Limb (tissue), 2 donors: Measurements from ENCODE around the gene ALOX5.
A peak's percentile ranks its signal among the peaks of the same experiment; 100 is the strongest.
"Not testable (repeated sequence)": the region's sequence is repeated elsewhere in the genome, so short reads cannot be mapped to it uniquely, and the experiment has no call there.

Source experiments
- DNase-seq, 2 donors: peaks; one replicate each; pipeline ENCODE4 v3.0.0-alpha.2; 2016; ENCODE audit errors: extremely low spot score in 2 of 2

ALOX5 gene

DNA sequence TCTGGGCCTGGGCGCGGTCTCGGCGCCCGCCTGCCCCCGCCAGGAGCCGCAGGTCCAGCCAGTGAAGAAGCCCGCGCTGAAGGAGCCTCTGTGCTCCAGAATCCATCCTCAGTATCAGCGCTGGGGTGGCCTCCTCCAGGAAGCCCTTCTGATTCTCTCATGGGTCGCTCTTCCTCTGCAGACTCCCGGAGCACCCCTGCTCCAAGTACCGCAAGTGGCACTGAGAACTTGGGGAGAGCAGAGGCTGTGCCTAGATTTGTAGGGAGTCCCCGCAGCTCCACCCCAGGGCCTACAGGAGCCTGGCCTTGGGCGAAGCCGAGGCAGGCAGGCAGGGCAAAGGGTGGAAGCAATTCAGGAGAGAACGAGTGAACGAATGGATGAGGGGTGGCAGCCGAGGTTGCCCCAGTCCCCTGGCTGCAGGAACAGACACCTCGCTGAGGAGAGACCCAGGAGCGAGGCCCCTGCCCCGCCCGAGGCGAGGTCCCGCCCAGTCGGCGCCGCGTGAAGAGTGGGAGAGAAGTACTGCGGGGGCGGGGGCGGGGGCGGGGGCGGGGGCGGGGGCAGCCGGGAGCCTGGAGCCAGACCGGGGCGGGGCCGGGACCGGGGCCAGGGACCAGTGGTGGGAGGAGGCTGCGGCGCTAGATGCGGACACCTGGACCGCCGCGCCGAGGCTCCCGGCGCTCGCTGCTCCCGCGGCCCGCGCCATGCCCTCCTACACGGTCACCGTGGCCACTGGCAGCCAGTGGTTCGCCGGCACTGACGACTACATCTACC is at the start of gene ALOX5:
Gene ALOX5, plus strand, starts transcription at position 641 of the 774 bp plus-strand sequence. Its CDS starts 64 bp downstream, at position 705.
- peak; percentile 14 to 75 for DNase-seq

DNA sequence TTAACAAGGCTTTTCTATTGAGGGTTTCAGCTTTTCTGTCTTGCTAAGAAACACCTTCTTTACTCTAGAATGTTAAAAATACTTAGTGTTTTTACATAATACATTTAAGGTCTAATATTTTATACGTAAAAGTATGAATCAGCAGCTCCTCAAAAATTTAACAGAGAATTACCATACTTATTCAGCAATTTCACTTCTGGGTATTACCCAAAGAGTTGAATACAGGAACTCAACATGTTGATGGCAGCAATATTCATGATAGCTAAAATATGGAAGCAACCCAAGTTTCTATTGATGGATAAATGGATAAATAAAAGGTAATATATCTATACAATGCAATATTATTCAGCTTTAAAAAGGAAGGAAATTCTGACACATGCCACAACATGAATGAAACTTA is 48.9 kb upstream of the ALOX5 start:
- no peak for DNase-seq

DNA sequence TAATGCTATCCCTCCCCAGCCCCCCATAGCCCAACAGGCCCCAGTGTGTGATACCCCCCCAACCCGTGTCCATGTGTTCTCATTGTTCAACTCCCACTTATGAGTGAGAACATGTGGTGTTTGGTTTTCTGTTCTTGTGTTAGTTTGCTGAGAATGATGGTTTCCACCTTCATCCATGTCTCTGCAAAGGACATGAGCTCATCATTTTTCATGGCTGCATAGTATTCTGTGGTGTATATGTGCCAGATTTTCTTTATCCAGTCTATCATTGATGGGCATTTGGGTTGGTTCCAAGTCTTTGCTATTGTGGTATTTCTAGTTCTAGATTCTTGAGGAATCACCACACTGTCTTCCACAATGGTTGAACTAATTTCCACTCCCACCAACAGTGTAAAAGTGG is 47.2 kb upstream of the ALOX5 start:
- DNase-seq: not testable (repeated sequence)

DNA sequence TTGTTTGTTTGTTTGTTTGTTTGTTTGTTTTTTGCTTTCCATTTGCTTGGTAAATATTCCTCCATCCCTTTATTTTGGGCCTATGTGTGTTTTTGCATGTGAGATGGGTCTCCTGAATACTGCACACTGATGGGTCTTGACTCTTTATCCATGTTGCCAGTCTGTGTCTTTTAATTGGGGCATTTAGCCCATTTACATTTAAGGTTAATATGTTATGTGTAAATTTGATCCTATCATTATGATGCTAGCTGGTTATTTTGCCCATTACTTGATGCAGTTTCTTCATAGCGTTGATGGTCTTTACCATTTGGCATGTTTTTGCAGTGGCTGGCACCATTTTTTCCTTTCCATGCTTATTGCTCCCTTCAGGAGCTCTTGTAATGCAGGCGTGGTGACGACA is 42.2 kb upstream of the ALOX5 start:
- DNase-seq: not testable (repeated sequence)

DNA sequence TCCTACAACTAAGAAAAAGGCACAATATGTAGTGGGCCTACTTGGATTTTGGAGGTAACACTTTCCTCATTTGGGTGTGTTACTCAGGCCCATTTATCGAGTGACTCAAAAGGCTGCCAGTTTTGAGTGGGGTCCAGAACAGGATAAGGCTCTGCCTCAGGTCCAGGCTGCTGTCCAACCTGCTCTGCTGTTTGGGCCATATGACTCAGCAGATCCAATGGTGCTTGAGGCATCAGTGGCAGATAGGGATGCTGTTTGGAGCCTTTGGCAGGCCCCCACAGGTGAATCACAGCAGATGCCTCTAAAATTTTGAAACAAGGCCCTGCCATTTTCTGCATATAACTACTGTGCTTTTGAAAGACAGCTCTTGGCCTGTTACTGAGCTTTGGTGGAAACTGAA is 34.1 kb upstream of the ALOX5 start:
- no peak for DNase-seq

DNA sequence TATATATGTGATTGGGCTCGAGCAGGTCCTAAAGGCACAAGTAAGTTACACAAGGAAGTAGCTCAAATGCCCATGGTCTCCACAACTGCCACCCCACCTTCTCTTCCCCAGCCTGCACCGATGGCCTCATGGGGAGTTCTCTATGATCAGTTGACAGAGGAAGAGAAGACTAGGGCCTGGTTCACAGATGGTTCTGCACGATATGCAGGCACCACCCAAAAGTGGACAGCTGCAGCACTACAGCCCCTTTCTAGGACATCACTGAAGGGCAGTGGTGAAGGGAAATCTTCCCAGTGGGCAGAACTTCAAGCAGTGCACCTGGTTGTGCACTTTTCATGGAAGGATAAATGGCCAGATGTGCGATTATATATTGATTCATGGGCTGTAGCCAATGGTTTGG is 33.6 kb upstream of the ALOX5 start:
- not testable (repeated sequence) for DNase-seq

DNA sequence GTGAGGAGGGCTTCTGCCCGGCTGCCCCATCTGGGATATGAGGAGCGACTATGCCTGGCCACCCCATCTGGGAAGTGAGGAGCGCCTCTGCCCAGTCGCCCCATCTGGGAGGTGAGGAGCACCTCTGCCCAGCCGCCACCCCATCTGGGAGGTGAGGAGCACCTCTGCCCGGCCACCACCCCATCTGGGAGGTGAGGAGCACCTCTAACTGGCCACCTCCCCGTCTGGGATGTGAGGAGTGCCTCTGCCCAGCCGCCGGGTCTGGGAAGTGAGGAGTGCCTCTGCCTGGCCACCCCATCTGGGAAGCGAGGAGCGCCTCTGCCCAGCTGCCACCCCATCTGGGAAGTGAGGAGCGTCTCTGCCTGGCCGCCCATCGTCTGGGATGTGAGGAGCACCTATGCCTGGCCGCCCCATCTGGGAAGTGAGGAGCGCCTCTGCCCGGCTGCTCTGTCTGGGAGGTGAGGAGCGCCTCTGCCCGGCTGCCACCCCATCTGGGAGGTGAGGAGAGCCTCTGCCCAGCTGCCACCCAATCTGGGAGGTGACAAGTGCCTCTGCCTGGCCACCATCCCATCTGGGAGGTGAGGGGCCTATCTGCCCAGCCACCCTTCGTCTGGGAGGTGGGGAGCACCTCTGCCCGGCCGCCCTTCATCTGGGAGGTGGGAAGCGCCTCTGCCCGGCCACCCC is 27.2 kb upstream of the ALOX5 start:
- DNase-seq: not testable (repeated sequence)

DNA sequence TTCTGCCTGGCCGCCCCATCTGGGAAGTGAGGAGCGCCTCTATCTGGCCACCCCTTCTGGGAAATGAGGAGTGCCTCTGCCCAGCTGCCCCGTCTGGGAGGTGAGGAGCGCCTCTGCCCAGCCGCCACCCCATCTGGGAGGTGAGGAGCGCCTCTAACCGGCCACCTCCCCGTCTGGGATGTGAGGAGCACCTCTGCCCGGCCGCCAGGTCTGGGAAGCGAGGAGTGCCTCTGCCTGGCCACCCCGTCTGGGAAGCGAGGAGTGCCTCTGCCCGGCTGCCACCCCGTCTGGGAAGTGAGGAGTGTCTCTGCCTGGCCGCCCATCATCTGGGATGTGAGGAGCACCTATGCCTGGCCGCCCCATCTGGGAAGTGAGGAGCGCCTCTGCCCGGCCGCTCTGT is 26.6 kb upstream of the ALOX5 start:
- not testable (repeated sequence) for DNase-seq

DNA sequence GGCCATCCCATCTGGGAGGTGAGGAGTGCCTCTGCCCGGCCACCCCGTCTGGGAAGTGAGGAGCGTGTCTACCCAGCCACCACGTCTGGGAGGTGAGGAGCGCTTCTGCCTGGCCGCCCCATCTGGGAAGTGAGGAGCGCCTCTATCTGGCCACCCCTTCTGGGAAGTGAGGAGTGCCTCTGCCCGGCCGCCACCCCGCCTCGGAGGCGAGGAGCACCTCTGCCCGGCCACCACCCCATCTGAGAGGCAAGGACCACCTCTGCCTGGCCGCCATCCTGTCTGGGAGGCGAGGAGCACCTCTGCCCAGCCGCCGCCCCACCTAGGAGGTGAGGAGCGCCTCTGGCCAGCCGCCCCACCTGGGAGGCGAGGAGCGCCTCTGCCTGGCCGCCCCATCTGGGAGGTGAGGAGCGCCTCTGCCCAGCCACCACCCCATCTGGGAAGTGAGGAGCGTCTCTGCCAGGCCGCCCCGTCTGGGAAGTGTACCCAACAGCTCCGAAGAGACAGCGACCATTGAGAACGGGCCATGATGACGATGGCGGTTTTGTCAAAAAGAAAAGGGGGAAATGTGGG is 25.7 kb upstream of the ALOX5 start:
- not testable (repeated sequence) for DNase-seq

DNA sequence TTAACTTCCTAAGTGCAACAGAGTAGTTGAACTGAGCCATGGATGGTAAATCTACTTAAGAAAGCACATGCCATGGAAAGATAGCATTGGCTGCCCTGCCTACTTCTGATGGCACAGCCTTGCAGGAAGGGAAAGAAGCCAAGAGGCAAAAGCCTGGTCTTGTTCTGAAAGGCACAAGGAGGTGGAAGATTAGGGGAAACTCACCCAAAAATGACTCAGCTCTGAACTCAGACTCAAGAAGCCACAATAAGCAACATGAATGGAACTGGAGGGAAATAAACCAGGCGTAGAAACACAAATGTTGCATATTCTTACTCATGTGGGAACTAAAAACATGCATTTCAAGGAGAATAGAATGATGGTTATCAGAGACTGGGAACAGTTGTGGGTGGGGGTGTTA is 20.8 kb upstream of the ALOX5 start:
- no peak for DNase-seq

DNA sequence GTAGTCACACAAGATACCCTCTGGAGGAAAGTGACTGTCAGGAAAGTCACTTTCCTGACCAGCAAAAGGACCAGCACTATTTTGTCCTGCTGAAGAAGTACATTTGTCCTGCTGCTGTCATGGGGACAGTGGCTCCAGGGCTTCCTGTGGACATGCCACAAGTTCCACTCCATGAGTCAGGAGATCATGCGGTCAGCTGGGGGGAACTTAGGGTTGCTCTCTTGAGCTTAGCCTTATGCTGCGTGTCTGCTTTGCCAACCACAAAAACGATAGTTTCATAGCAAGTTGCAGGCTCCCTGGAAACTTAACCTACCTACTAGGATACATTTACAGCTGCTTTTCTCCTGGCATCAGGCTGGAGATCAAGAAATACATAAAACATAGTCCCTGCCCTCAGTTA is 19.8 kb upstream of the ALOX5 start:
- no peak for DNase-seq

DNA sequence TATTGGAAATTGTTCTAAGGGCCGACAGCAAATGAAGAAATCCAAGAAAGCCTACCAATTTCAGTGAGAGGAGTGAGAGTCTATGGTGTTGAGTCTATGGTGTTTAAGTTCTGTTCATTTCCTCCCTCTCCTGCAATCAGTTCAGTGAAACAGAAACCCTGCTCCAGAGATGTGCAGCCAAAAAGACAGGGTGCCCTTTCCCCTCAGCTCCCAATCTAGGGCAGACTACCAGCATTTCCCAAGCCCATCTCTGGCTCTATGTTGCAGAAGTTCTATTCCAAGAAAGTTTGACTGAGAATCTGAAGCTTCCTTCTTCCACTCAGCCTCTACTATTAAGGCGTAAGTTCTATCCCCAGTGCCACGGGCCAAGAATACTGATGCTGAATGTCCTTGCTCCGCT is 18.5 kb upstream of the ALOX5 start:
- no peak for DNase-seq

DNA sequence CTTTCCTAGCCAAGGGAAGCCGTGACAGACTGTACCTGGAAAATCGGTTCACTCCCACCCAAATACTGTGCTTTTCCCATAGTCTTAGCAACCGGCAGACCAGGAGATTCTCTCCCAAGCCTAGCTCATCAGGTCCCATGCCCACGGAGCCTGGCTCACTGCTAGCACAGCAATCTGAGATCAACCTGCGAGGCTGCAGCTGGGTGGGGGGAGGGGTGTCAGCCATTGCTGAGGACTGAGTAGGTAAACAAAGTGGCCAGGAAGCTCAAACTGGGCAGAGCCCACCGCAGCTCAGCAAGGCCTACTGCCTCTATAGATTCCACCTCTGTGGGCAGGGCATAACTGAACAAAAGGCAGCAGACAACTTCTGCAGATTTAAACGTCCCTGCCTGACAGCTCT is 15.1 kb upstream of the ALOX5 start:
- not testable (repeated sequence) for DNase-seq

DNA sequence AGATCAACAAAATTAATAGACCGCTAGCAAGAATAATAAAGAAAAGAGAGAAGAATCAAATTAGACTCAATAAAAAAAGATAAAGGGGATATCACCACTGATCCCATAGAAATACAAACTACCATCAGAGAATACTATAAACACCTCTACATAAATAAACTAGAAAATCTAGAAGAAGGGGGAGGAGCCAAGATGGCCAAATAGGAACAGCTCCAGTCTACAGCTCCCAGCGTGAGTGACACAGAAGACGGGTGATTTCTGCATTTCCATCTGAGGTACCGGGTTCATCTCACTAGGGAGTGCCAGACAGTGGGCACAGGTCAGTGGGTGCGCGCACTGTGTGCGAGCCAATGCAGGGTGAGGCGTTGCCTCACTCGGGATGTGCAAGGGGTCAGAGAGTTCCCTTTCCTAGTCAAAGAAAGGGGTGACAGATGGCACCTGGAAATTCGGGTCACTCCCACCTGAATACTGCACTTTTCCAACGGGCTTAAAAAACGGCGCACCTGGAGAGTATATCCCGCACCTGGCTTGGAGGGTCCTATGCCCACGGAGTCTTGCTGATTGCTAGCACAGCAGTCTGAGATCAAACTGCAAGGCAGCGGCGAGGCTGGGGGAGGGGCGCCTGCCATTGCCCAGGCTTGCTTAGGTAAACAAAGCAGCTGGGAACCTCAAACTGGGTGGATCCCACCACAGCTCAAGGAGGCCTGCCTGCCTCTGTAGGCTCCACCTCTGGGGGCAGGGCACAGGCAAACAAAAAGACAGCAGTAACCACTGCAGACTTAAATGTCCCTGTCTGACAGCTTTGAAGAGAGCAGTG is 11.8 kb upstream of the ALOX5 start:
- not testable (repeated sequence) for DNase-seq

DNA sequence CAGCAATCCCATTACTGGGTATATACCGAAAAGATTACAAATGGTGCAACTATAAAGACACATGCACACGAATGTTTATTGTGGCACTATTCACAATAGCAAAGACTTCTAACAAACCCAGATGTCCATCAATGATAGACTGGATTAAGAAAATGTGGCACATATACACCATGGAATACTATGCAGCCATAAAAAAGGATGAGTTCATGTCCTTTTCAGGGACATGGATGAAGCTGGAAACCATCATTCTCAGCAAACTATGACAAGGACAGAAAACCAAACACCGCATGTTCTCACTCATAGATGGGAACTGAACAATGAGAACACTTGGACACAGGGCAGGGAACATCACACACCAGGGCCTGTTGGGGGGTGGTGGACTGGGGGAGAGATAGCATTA is 6.4 kb upstream of the ALOX5 start:
- not testable (repeated sequence) for DNase-seq

DNA sequence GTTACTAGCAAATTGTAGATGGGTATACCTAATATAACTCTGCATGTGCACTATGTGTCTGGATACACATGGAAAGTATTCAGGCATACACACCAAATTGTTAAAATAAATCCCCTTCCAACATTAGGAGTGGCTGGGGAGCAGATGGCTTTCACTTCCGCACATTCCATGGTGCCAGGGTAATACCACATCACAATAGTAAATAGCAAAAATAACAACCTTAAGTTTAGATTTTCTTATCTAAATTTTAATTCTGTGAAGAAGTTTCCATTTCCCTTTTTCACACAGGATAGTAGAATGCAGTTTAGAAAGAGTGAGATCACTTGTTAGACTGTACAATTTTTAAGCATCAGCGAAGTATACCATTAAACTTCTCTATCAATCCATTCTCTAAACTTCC is 5.8 kb upstream of the ALOX5 start:
- no peak for DNase-seq

DNA sequence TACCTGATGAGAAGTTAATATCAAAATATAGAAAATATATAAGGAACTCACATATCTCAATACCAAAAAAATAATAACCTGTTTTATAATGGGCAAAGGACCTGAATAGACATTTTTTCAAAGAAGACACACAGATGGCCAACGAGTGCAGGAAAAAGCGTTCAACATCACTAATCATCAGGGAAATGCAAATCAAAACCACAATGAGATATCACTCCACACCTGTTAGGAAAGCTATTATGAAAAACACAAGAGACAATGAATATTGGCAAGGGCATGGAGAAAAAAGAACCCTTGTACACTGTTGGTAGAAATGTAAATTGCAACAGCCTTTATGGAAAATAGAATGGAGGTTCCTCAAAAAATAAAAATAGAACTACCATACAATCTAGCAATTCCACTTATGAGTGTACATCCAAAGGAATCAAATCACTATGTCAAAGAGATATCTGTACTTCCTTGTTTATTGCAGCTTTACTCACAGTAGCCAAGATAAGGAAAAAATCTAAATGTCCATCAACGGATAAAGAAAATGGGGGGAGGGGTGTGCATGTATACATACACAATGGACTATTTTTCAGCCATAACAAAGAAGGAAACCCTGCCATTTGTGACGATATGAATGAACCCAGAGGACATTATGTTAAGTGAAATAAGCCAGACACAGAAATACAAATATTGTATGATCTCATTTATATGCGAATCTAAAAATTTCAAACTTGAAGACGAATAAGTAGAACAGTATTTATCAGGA is 3.6 kb upstream of the ALOX5 start:
- DNase-seq: no peak

DNA sequence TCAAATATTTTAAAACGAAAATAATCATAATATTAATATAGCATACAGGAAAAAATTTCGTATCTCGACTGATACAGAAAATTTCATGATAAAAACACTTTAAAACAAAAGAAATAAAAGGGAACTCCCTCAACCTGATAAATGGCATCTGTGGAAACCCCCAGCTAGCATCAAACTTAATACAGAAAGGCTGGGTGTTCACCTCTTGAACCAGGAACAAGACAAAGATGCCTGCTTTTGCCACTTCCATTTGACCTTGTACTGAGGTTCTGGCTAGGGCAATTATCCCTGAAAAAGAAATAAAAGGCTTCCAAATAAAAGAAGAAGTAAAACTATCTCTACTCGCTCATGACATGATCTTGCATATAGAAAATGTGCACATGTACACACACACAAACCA is 2.5 kb upstream of the ALOX5 start:
- DNase-seq: no peak

DNA sequence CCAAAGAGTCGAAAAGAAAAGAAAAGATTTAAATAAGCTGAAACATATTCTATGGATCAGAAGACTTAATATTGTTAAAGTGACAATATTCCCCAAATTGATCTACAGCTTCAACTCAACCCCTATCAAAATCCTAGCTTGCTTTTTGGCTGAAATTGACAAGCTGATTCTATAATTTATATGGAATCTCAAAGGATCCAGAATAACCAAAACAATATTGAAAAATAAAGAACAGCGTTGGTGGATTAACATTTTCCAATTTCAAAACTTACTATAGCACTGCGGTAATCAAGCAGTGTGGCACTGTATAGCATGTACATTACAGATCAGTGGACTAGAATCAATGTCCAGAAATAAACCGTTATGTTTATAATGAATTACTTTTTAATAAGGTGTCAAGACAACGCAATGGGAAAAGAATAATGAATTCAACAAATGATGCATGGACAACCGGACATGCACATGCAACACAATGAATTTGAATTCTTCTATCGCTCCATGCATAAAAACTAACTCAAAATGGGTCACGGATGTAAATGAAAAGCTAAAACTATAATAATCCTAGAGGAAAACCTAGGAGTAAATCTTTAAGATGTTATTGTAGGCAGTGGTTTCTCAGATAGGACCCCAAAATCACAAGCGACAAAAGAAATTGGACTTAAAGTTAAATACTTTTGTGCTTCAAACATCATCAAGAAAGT is 1.6 kb upstream of the ALOX5 start:
- no peak for DNase-seq

DNA sequence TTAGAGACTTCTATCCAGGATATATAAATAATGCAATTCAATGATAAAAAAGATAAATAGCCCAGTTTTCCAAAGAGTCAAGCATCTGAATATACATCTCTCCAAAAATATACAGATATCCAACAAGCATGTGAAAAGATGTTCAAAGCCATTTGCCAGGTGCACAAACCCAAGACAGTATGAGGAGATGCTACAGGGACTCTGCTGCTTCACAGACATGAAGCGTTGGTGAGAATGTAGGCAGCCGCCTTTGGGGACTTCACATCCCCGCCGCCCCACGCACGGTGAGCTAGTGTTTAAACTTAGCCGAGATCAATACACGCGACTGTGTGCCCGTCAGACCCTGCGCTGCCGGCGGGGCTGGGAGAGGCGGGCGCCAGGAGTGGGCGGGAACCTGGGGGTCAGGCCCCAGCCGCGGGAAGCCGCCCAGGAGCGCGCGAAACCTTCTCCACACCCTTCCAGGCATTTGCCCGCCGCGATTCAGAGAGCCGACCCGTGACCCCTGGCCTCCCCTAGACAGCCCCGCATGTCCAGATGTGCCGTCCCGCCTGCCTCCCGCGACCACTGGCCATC is 927 bp upstream of the ALOX5 start:
- DNase-seq: no peak
